ENCODE results near the gene C1orf159.

The C1orf159 gene

GRCh38 chr1:1065265-1065939 lies 50.5 kb downstream of the C1orf159 start:
- no peak overlapping the region for H3K4me3 ChIP-seq (ENCODE audit: low read depth, low read length)
- H3K4me1 ChIP-seq (ENCODE audit: control insufficient read depth, insufficient read depth, low read length): no peaks in the 10 kb centered on the region
- TF ChIP-seq ZNF302 (tag by site-specific recombination; IDR thresholded peaks at IDR 0.05; ENCODE audit: low read depth) (no peak), PRDM1 (tag by site-specific recombination; IDR thresholded peaks at IDR 0.05) (0 out of 2 replicates have a peak, but pooled peaks have one; percentile 13)
- H3K36me3 ChIP-seq (ENCODE audit: control insufficient read depth in 2 of 2, insufficient read depth in 1 of 2, low read length in 2 of 2): no peaks in the 10 kb centered on the region
- POLR2A ChIA-PET: no interaction called here
- H3K9me3 ChIP-seq (ENCODE audit: control insufficient read depth, insufficient read depth, low read depth, low read length): no peaks in the 10 kb centered on the region
- no peak overlapping the region for H3K27ac ChIP-seq (ENCODE audit: extremely low read depth, low read depth, low read length)
- CTCF ChIA-PET: interaction anchor here (1.0 to 2.3 kb wide), 4 partner anchors 46 to 226 kb away, joined by 3 to 10 read pairs (median 4); no protein-coding TSS in a partner anchor

GRCh38 chr1:1063945-1064831 lies 51.7 kb downstream of the C1orf159 start:
- Histone ChIP-seq H3K27ac (ENCODE audit: extremely low read depth, low read depth, low read length) (peak overlapping the region; percentile 19; the same call in 1 of the 2 replicates), H3K4me3 (ENCODE audit: low read depth, low read length) (peak overlapping the region; percentile 15), H3K36me3 (ENCODE audit: control insufficient read depth in 2 of 2, insufficient read depth in 1 of 2, low read length in 2 of 2) (no peaks in the 10 kb centered on the region), H3K4me1 (ENCODE audit: control insufficient read depth, insufficient read depth, low read length) (0 out of 2 replicates have a peak, but pooled peaks cover 2% of the 10 kb centered on the region), H3K9me3 (ENCODE audit: control insufficient read depth, insufficient read depth, low read depth, low read length) (no peaks in the 10 kb centered on the region)
- ChIA-PET POLR2A (interaction anchor here (0.5 to 1.1 kb wide), 3 partner anchors 15 to 226 kb away, joined by 3 to 7 read pairs (median 3); partner anchors contain the start of gene HES4), CTCF (interaction anchor here (0.5 to 3.3 kb wide), 26 partner anchors 11 to 214 kb away, joined by 3 to 53 read pairs (median 4); partner anchors contain the start of genes ISG15 and PLEKHN1)
- TF ChIP-seq ZNF426 (tag by site-specific recombination; IDR thresholded peaks at IDR 0.05): no peak
- TF ChIP-seq ZNF169 (tag by site-specific recombination; IDR thresholded peaks at IDR 0.05): no peak
- TF ChIP-seq HIC1 (tag by site-specific recombination; IDR thresholded peaks at IDR 0.05): peak; percentile 100
- no peak for TF ChIP-seq ZNF514 (tag by site-specific recombination; IDR thresholded peaks at IDR 0.05)
- TF ChIP-seq ZSCAN5A (tag by site-specific recombination; IDR thresholded peaks at IDR 0.05): no peak
- TF ChIP-seq ZNF785 (tag by site-specific recombination; IDR thresholded peaks at IDR 0.05): no peak
- TF ChIP-seq ZNF404 (tag by site-specific recombination; IDR thresholded peaks at IDR 0.05): no peak
- no peak for TF ChIP-seq ZNF621 (tag by site-specific recombination; IDR thresholded peaks at IDR 0.05)
- TF ChIP-seq ZNF175 (tag by site-specific recombination; IDR thresholded peaks at IDR 0.05): no peak
- no peak for TF ChIP-seq ZNF768 (tag by site-specific recombination; IDR thresholded peaks at IDR 0.05)
- TF ChIP-seq SALL2 (tag by site-specific recombination; IDR thresholded peaks at IDR 0.05; ENCODE audit: borderline replicate concordance): no peak
- no peak for TF ChIP-seq ZNF596 (tag by site-specific recombination; IDR thresholded peaks at IDR 0.05)
- peak; percentile 57; the same call in 1 of the 2 replicates for TF ChIP-seq ZSCAN30 (tag by site-specific recombination; IDR thresholded peaks at IDR 0.05)
- TF ChIP-seq ZNF560 (tag by site-specific recombination; IDR thresholded peaks at IDR 0.05; ENCODE audit: borderline replicate concordance): no peak
- no peak for TF ChIP-seq ZNF510 (tag by site-specific recombination; IDR thresholded peaks at IDR 0.05; ENCODE audit: insufficient replicate concordance)
- TF ChIP-seq KLF9 (tag by site-specific recombination; IDR thresholded peaks at IDR 0.05; ENCODE audit: low read depth): no peak
- TF ChIP-seq SCRT1 (tag by site-specific recombination; IDR thresholded peaks at IDR 0.05; ENCODE audit: borderline replicate concordance): peak; percentile 71
- no peak for TF ChIP-seq ZNF449 (tag by site-specific recombination; IDR thresholded peaks at IDR 0.05)
- peak; percentile 49 for TF ChIP-seq ZBTB26 (tag by site-specific recombination; optimal IDR thresholded peaks at IDR 0.05)
- TF ChIP-seq ZFP69B (tag by site-specific recombination; IDR thresholded peaks at IDR 0.05): peak; percentile 63; the same call in 1 of the 2 replicates
- TF ChIP-seq ZNF248 (tag by site-specific recombination; IDR thresholded peaks at IDR 0.05): no peak
- TF ChIP-seq ZNF843 (tag by site-specific recombination; IDR thresholded peaks at IDR 0.05): no peak
- no peak for TF ChIP-seq ZNF214 (tag by site-specific recombination; IDR thresholded peaks at IDR 0.05; ENCODE audit: borderline replicate concordance)
- no peak for TF ChIP-seq ZNF155 (tag by site-specific recombination; IDR thresholded peaks at IDR 0.05)
- TF ChIP-seq REPIN1 (tag by site-specific recombination; IDR thresholded peaks at IDR 0.05; ENCODE audit: low read depth): no peak
